ENCODE results near the gene CRISP2.

- no peak for TF ChIP-seq TCF12 (IDR thresholded peaks at IDR 0.05; ENCODE audit: low read depth, low read length)
- TF ChIP-seq RFX5 (IDR thresholded peaks at IDR 0.05; ENCODE audit: borderline replicate concordance, low read depth, low read length), result no peak
- TF ChIP-seq CBX5 (IDR thresholded peaks at IDR 0.05; ENCODE audit: low read depth, low read length), result no peak
- no peak for TF ChIP-seq CTCF (IDR thresholded peaks at IDR 0.05; ENCODE audit: control extremely low read depth in 1 of 3, insufficient read depth in 1 of 3, low read depth in 1 of 3, low read length in 3 of 3)
- TF ChIP-seq GABPA (IDR thresholded peaks at IDR 0.05; ENCODE audit: borderline replicate concordance, insufficient read depth, low read length), result no peak
- no peak for TF ChIP-seq EZH2 (IDR thresholded peaks at IDR 0.05; ENCODE audit: low read depth, low read length, severe bottlenecking)
- no peak for TF ChIP-seq POLR2AphosphoS5 (IDR thresholded peaks at IDR 0.05; ENCODE audit: low read depth, low read length)
- TF ChIP-seq RAD21 (IDR thresholded peaks at IDR 0.05 in 1 of 2, conservative IDR thresholded peaks at IDR 0.05 in 1 of 2; ENCODE audit: low read depth in 2 of 2, low read length in 2 of 2), result no peak
- TF ChIP-seq USF2 (IDR thresholded peaks at IDR 0.05; ENCODE audit: low read length), result no peak
- TF ChIP-seq SP1 (IDR thresholded peaks at IDR 0.05; ENCODE audit: low read depth, low read length), result no peak
- TF ChIP-seq RXRA (IDR thresholded peaks at IDR 0.05; ENCODE audit: insufficient read depth, low read depth, low read length), result no peak
- TF ChIP-seq YY1 (IDR thresholded peaks at IDR 0.05; ENCODE audit: low read depth, low read length), result no peak
- TF ChIP-seq EGR1 (IDR thresholded peaks at IDR 0.05; ENCODE audit: borderline replicate concordance, low read depth, low read length), result no peak
- TF ChIP-seq ZNF274 (IDR thresholded peaks at IDR 0.05; ENCODE audit: borderline replicate concordance, extremely low read depth, low read length), result no peak
Measured at GRCh38 chr6:49743429-49743828, 30.1 kb upstream of the CRISP2 start.

All from H1 (cell line).